HCT116 (cell line): ENCODE results near the gene DCBLD2. TPM values are rescaled to one million over a fixed set of nuclear protein-coding genes. Genes with fewer than 3 reads are reported as not detected.

Experiments
- ATAC-seq: fragments of 200-7000 bp; cut with Tn5 transposase; 2 replicates; pipeline ENCODE4 v1.9.1; 2020; ENCODE audit warnings: mild to moderate bottlenecking, moderate library complexity
- BruUV-seq: library from RNA; stranded (reverse); fragments of 400-500 nt; replicated peaks from 2 replicates; lab custom pipeline; 2021; lab: Mats Ljungman, UMichigan
- CTCF ChIA-PET: fragments of 300-600 bp; sonication (Branson Sonifier 250); formaldehyde crosslinking; loops from one replicate; lab custom pipeline; 2021; ENCODE audit warnings: antibody characterized with exemption; lab: Charles Lee
- POLR2A ChIA-PET: fragments of 300-600, 350-600 bp; sonication (Branson Sonifier 250); formaldehyde crosslinking; loops from one replicate; lab custom pipeline; 2021; ENCODE audit warnings: antibody characterized with exemption; lab: Charles Lee
- RAD21 ChIA-PET, 2 experiments: fragments of 300-600 bp; sonication (Branson Sonifier 250); formaldehyde crosslinking; loops; one replicate each; lab custom pipeline; 2023; ENCODE audit warnings: low total read pairs in 2 of 2; ENCODE audit not compliant: uncharacterized antibody in 2 of 2, unreplicated experiment in 2 of 2, low non-redundant PET in 1 of 2; lab: Charles Lee
- DNase-seq: peaks from one replicate; pipeline ENCODE4 v3.0.0-alpha.2; 2010; ENCODE audit warnings: low read depth, low spot score
- H2AFZ ChIP-seq: fragments of 200-600 bp; shearing (Covaris generic), sonication (generic); 2 replicates; pipeline ENCODE4 v1.6.1; 2017; ENCODE audit warnings: low read depth, mixed run types, mixed read lengths, antibody characterized with exemption, low read length; ENCODE audit not compliant: poor library complexity, severe bottlenecking
- H3K27ac ChIP-seq: 2 replicates; pipeline ENCODE4 v1.5.1; 2012; ENCODE audit warnings: low read depth, low read length
- H3K27me3 ChIP-seq: fragments of 200-600 bp; sonication (generic); 2 replicates; pipeline ENCODE4 v1.6.1; 2016; ENCODE audit warnings: mixed run types, low read length, mixed read lengths; ENCODE audit not compliant: insufficient read depth
- H3K36me3 ChIP-seq, 2 experiments: fragments of 200-500 bp in 1 of 2; fragments of 200-600 bp in 1 of 2; sonication (Bioruptor generic) in 1 of 2; sonication (generic) in 1 of 2; 2 replicates each; pipeline versions ENCODE4 v1.5.1 to v1.6.1; 2014 to 2016; ENCODE audit warnings: low read length in 2 of 2, inconsistent platforms in 1 of 2, mixed read lengths in 1 of 2, mixed run types in 1 of 2; ENCODE audit not compliant: insufficient read depth in 2 of 2, control insufficient read depth in 1 of 2
- H3K4me1 ChIP-seq, 2 experiments: fragments of 200-600 bp in 1 of 2; sonication (generic) in 1 of 2; 2 replicates each; pipeline versions ENCODE4 v1.5.1 to v1.6.1; 2012 to 2017; ENCODE audit warnings: low read length in 2 of 2, inconsistent platforms in 1 of 2, mild to moderate bottlenecking in 1 of 2, mixed read lengths in 1 of 2, mixed run types in 1 of 2, moderate library complexity in 1 of 2; ENCODE audit not compliant: insufficient read depth in 2 of 2, control insufficient read depth in 1 of 2
- H3K4me2 ChIP-seq: fragments of 200-600 bp; sonication (generic); 2 replicates; pipeline ENCODE4 v1.6.1; 2017; ENCODE audit warnings: mixed run types, low read length, mixed read lengths
- H3K4me3 ChIP-seq, 2 experiments: fragments of 200-600 bp in 1 of 2; sonication (generic) in 1 of 2; replicated peaks in 1 of 2; 2 replicates each; pipeline ENCODE4 v1.5.1; 2011 to 2016; ENCODE audit warnings: low read length in 2 of 2, control low read depth in 1 of 2, low read depth in 1 of 2, mild to moderate bottlenecking in 1 of 2, mixed read lengths in 1 of 2, mixed run types in 1 of 2
- H3K79me2 ChIP-seq: fragments of 200-600 bp; sonication (generic); 2 replicates; pipeline ENCODE4 v1.6.1; 2017; ENCODE audit warnings: mild to moderate bottlenecking, mixed run types, low read length, moderate library complexity, mixed read lengths; ENCODE audit not compliant: insufficient read depth
- H3K9ac ChIP-seq: fragments of 200-600 bp; sonication (generic); 2 replicates; pipeline ENCODE4 v1.6.1; 2016; ENCODE audit warnings: low read length, mixed read lengths
- H3K9me2 ChIP-seq: fragments of 200-600 bp; sonication (generic), shearing (Covaris generic); 2 replicates; pipeline ENCODE4 v1.6.1; 2017; ENCODE audit warnings: mixed run types, mild to moderate bottlenecking, moderate library complexity; ENCODE audit not compliant: insufficient read depth
- H3K9me3 ChIP-seq, 2 experiments: fragments of 200-500 bp in 1 of 2; fragments of 200-600 bp in 1 of 2; sonication (Bioruptor generic) in 1 of 2; sonication (generic) in 1 of 2; 2 replicates each; pipeline ENCODE4 v1.6.1; 2014 to 2017; ENCODE audit warnings: low read length in 2 of 2, mixed read lengths in 2 of 2, inconsistent platforms in 1 of 2, low read depth in 1 of 2, mild to moderate bottlenecking in 1 of 2, mixed run types in 1 of 2, moderate library complexity in 1 of 2; ENCODE audit not compliant: control insufficient read depth in 1 of 2, insufficient read depth in 1 of 2
- H4K20me1 ChIP-seq: fragments of 200-600 bp; sonication (generic), shearing (Covaris generic); 2 replicates; pipeline ENCODE4 v1.6.1; 2017; ENCODE audit warnings: mixed run types, mild to moderate bottlenecking, moderate library complexity; ENCODE audit not compliant: insufficient read depth
- CEBPB ChIP-seq: IDR thresholded peaks from 2 replicates; pipeline ENCODE4 v1.6.1; 2012; ENCODE audit warnings: low read depth
- EZH2 ChIP-seq: fragments of 200-600 bp; sonication (generic); IDR thresholded peaks from 2 replicates; pipeline ENCODE4 v1.6.1; 2017; ENCODE audit warnings: antibody characterized with exemption, mixed run types
- FOSL1 ChIP-seq: IDR thresholded peaks from 2 replicates; pipeline ENCODE4 v1.6.1; 2012; ENCODE audit warnings: low read depth
- JUND ChIP-seq: IDR thresholded peaks from 2 replicates; pipeline ENCODE4 v1.6.1; 2012
- MAX ChIP-seq: IDR thresholded peaks from 2 replicates; pipeline ENCODE4 v1.6.1; 2012
- POLR2AphosphoS5 ChIP-seq: IDR thresholded peaks from 2 replicates; pipeline ENCODE4 v1.6.1; 2011; ENCODE audit warnings: mild to moderate bottlenecking, low read depth, low read length, moderate library complexity
- SRF ChIP-seq: IDR thresholded peaks from 2 replicates; pipeline ENCODE4 v1.6.1; 2012; ENCODE audit warnings: low read depth
- ZFX ChIP-seq: fragments of 450-650 bp; IDR thresholded peaks from 2 replicates; pipeline ENCODE4 v1.6.1; 2017
- intact Hi-C: fragments of 100-400 bp; cut with micrococcal nuclease; formaldehyde crosslinking; loops from 2 replicates; pipeline ENCODE4 v1.10.0; 2022
- total RNA-seq: library from RNA; stranded (reverse); gene quantifications from one replicate; pipeline ENCODE4 v1.2.1, GENCODE V29; 2021; ENCODE audit not compliant: unreplicated experiment

Gene DCBLD2
- total RNA-seq, 1 experiment from 2014 or later = 532 TPM

- TF ChIP-seq POLR2AphosphoS5 (no peak), FOSL1 (0 out of 2 replicates have a peak, but pooled peaks have one; percentile 11), JUND (0 out of 2 replicates have a peak, but pooled peaks have one; percentile 5), SRF (no peak), ZFX (no peak)
Measured at GRCh38 chr3:98892263-98892662, 9.2 kb downstream of the DCBLD2 start (continued).

- DNase-seq = no peak
- Histone ChIP-seq H4K20me1 (peaks cover 82% of the 10 kb centered on the region), H2AFZ (no peak overlapping the region), H3K9me2 (no peaks in the 10 kb centered on the region), H3K9ac (peak overlapping the region; percentile 93), H3K4me1 (peaks cover 98 to 100% of the 10 kb centered on the region in 2 experiments), H3K9me3 (no peaks in the 10 kb centered on the region), H3K4me3 (no peak overlapping the region; a peak in 1 of 4 replicates), H3K27ac (peak overlapping the region; percentile 99), H3K27me3 (no peaks in the 10 kb centered on the region), H3K79me2 (peaks cover 100% of the 10 kb centered on the region), H3K36me3 (peaks cover 13 to 63% of the 10 kb centered on the region in 2 experiments; a peak in 3 of 4 replicates), H3K4me2 (peak overlapping the region; percentile 83)
- RAD21 ChIA-PET = no interaction called here
- POLR2A ChIA-PET = interaction anchor here (0.9 to 2.8 kb wide), 4 partner anchors 10 to 90 kb away, joined by 3 to 13 read pairs (median 7); partner anchors contain the start of gene DCBLD2
- TF ChIP-seq JUND = 0 out of 2 replicates have a peak, but pooled peaks have one; percentile 22
- TF ChIP-seq EZH2 = no peak
- no peak for TF ChIP-seq CEBPB
- TF ChIP-seq POLR2AphosphoS5 = peak; percentile 73
- 0 out of 2 replicates have a peak, but pooled peaks have one; percentile 9 for TF ChIP-seq MAX
- intact Hi-C loops = no loop called here
- no TSS peak for BruUV-seq
- peak; percentile 29 for ATAC-seq
- CTCF ChIA-PET = interaction anchor here (0.6 kb wide), 1 partner anchor 61 kb away, joined by 3 read pairs; no protein-coding TSS in a partner anchor
Measured at GRCh38 chr3:98890965-98891910, 10.3 kb downstream of the DCBLD2 start.
